ENCODE measurements around the gene GYS2.
A peak's percentile ranks its signal among the peaks of the same experiment; 100 is the strongest.

Gene GYS2

DNA sequence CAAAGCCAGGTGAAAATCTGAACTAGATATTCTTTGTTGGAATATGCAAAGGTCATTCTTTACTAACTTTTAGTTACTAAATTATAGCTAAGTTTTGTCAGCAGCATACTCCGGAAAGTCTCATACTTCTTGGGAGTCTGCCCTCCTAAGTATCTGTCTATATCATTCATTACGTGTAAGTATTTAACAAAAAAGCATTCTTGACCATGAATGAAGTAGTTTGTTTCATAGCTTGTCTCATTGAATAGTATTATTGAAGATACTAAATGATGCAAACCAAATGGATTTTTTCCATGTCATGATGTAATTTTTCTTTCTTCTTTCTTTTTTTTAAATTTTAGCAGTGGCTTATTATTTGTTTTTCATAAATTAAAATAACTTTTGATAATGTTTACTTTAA is 88.4 kb downstream of the GYS2 start:
- DNase-seq (ENCODE audit: extremely low read depth, insufficient read length) = no peak
- TF ChIP-seq, protein P1, sequence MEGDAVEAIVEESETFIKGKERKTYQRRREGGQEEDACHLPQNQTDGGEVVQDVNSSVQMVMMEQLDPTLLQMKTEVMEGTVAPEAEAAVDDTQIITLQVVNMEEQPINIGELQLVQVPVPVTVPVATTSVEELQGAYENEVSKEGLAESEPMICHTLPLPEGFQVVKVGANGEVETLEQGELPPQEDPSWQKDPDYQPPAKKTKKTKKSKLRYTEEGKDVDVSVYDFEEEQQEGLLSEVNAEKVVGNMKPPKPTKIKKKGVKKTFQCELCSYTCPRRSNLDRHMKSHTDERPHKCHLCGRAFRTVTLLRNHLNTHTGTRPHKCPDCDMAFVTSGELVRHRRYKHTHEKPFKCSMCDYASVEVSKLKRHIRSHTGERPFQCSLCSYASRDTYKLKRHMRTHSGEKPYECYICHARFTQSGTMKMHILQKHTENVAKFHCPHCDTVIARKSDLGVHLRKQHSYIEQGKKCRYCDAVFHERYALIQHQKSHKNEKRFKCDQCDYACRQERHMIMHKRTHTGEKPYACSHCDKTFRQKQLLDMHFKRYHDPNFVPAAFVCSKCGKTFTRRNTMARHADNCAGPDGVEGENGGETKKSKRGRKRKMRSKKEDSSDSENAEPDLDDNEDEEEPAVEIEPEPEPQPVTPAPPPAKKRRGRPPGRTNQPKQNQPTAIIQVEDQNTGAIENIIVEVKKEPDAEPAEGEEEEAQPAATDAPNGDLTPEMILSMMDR (IDR thresholded peaks at IDR 0.05; ENCODE audit: insufficient read depth, low read length, poor library complexity, severe bottlenecking) = no peak
- Histone ChIP-seq H3K4me3 (replicated peaks; ENCODE audit: low read depth, low read length) (no peak overlapping the region), H3K27me3 (replicated peaks; ENCODE audit: control insufficient read depth, insufficient read depth, low read length) (no peaks in the 10 kb centered on the region), H3K36me3 (ENCODE audit: control insufficient read depth, insufficient read depth, low read length) (peaks cover 7% of the 10 kb centered on the region)

DNA sequence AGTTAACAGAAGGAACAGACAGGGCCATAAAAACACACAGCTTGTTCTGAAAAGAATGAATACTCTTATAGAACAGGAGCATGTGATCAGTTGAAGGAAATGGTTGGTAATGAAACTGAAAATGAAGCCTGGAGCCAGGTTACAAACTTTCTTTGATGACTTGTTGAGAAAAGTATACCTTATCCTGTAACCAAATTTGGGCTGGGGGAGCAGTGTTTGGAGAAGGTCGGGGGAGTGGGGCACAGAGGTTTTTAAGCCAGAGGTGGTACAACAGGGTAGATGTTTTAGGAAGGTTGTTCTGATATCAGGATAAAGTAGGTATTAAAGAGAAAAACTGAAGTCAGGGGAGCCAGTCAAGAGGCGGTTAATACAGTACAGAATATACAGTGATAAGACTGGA is 94.9 kb downstream of the GYS2 start:
- H3K4me3 ChIP-seq (replicated peaks; ENCODE audit: low read depth, low read length) = no peak overlapping the region

DNA sequence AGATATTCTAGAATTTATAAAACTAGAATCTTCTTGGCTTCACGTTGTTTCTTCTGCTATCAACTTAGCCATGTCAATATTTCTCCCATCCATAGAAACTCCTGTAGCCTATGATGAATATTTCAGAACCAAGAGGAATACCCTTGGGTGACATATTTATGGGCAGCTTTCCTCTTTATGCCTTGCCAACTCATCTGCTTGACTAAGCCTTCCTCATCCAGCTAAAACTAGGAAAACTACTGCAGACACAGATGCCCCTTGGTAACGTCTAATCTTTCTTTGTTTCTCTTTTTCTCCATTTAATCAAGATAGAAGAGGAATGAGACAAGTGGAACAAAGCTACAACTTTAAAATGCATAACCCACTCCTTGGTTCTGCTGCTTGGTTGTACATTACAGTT is 96.8 kb downstream of the GYS2 start:
- DNase-seq (ENCODE audit: extremely low read depth, insufficient read length) = no peak
- Histone ChIP-seq H3K36me3 (ENCODE audit: control insufficient read depth, insufficient read depth, low read length) (peaks cover 2% of the 10 kb centered on the region; the same call in 1 of the 2 replicates), H3K4me3 (replicated peaks; ENCODE audit: low read depth, low read length) (no peak overlapping the region), H3K27me3 (replicated peaks; ENCODE audit: control insufficient read depth, insufficient read depth, low read length) (no peaks in the 10 kb centered on the region)
- TF ChIP-seq, protein P1 (IDR thresholded peaks at IDR 0.05; ENCODE audit: insufficient read depth, low read length, poor library complexity, severe bottlenecking) = no peak

More for the DNA sequence above, 94.9 kb downstream of the GYS2 start:
- H3K36me3 ChIP-seq (ENCODE audit: control insufficient read depth, insufficient read depth, low read length) = peaks cover 4% of the 10 kb centered on the region
- TF ChIP-seq, protein P1 (IDR thresholded peaks at IDR 0.05; ENCODE audit: insufficient read depth, low read length, poor library complexity, severe bottlenecking) = no peak
- H3K27me3 ChIP-seq (replicated peaks; ENCODE audit: control insufficient read depth, insufficient read depth, low read length) = no peaks in the 10 kb centered on the region
- no peak for DNase-seq (ENCODE audit: extremely low read depth, insufficient read length)

DNA sequence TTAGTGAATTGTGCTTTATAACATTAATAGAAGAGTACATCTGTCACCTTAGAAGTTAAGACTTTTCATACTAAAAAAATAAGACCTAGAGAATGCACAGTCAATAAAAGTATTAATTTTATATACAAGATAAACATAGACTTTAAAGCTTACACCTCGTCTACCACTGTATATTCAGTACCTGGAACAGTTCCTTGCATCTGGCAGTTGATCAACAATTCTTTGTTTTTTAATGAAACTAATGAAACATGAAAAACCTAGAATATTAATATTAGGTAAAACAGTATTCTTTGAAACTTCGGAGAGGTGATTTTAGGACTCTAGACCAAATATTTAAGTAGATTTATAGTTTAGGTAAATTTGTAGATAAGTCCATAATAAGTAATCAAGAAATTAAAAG is 98.8 kb downstream of the GYS2 start:
- TF ChIP-seq, protein P1 (IDR thresholded peaks at IDR 0.05; ENCODE audit: insufficient read depth, low read length, poor library complexity, severe bottlenecking) = no peak
- H3K36me3 ChIP-seq (ENCODE audit: control insufficient read depth, insufficient read depth, low read length) = peaks cover 1% of the 10 kb centered on the region; the same call in 1 of the 2 replicates
- H3K4me3 ChIP-seq (replicated peaks; ENCODE audit: low read depth, low read length) = no peak overlapping the region
- DNase-seq (ENCODE audit: extremely low read depth, insufficient read length) = no peak
- no peaks in the 10 kb centered on the region for H3K27me3 ChIP-seq (replicated peaks; ENCODE audit: control insufficient read depth, insufficient read depth, low read length)

DNA sequence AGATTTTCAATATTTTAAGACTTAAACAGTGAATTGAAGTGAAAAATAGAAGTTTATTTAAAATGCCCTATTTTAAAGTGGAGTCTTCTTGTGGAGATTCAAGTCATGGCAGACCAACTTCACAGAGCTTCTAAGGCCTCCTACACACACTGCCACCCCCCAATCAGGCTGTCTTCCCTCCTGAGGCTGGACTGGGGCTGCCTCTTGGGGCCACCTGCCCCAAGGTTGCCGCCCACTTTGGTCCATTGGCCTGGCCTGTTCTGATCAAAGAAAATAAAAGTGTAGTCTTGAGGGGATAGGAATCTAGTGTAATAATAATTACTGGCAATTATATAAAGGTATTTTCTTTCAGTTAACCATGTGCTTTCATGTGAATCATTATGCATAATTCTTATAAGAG is 101.8 kb downstream of the GYS2 start:
- no peak for DNase-seq (ENCODE audit: extremely low read depth, insufficient read length)
- TF ChIP-seq, protein P1 (IDR thresholded peaks at IDR 0.05; ENCODE audit: insufficient read depth, low read length, poor library complexity, severe bottlenecking) = no peak
- Histone ChIP-seq H3K36me3 (ENCODE audit: control insufficient read depth, insufficient read depth, low read length) (peaks cover 3% of the 10 kb centered on the region; the same call in 1 of the 2 replicates), H3K27me3 (replicated peaks; ENCODE audit: control insufficient read depth, insufficient read depth, low read length) (no peaks in the 10 kb centered on the region), H3K4me3 (replicated peaks; ENCODE audit: low read depth, low read length) (peak overlapping the region; percentile 75)

DNA sequence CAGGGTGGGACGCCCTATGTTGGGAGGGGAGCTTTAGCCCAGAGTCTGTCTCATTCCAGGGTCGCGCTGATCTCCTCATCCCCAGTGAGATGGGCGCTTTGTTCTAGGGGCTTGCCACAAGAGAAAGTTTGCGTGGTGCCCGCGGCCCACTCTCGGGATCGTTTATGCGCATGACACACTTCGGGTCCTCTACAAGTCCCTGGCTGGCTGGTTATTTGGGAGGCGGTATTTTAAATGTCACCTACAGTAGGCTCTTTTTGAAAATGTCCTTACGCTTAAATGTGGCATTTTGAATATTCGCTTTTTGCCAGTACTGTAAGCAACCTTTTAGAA is 102.5 kb downstream of the GYS2 start:
- no peak for DNase-seq (ENCODE audit: extremely low read depth, insufficient read length)

More for the DNA sequence above, 102.5 kb downstream of the GYS2 start:
- Histone ChIP-seq H3K36me3 (ENCODE audit: control insufficient read depth, insufficient read depth, low read length) (peaks cover 4% of the 10 kb centered on the region), H3K27me3 (replicated peaks; ENCODE audit: control insufficient read depth, insufficient read depth, low read length) (no peaks in the 10 kb centered on the region), H3K4me3 (replicated peaks; ENCODE audit: low read depth, low read length) (peak overlapping the region; percentile 75)
- TF ChIP-seq, protein P1 (IDR thresholded peaks at IDR 0.05; ENCODE audit: insufficient read depth, low read length, poor library complexity, severe bottlenecking) = no peak
